Activated gamma-delta T cell (primary cell): ENCODE data around the gene PRDM12.

Experiments
- DNase-seq: peaks from one replicate; lab custom pipeline; 2025; lab: John Stamatoyannopoulos, UW
- total RNA-seq, 2 donors: gene quantifications; one replicate each; lab custom pipeline; 2026; lab: John Stamatoyannopoulos, UW

PRDM12 gene
- total RNA-seq, result 0.05 to 0.17 reads per million in 2 donors

DNA sequence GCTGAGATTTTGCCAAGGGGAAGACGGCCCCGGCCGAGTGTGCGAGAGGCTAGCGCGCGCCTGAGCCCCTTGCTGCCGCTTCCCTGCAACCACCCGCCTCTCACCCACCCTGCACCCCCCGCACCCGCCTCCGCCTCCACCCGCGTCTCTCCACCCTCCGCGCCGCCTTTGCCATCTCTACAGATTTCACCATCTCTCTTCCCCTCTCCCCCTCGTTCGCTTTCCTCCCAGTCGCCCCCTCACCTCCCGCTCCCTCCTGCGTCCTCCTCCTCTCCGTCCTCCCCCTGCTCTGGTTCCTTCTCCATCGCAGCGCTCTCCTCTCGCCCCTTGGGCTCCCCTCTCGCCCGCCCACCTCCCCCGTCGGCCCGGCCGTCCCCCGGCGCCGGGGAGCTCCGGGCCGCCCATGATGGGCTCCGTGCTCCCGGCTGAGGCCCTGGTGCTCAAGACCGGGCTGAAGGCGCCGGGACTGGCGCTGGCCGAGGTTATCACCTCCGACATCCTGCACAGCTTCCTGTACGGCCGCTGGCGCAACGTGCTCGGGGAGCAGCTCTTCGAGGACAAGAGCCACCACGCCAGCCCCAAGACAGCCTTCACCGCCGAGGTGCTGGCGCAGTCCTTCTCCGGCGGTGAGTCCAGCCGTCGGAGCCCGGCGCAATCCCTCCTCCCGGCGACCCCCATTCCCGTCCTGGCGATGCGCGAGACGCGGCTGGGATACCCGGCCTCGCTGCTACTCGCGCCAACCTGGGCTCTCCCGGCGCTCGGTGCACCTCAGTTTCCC, at the start of gene PRDM12:
PRDM12 (plus strand) TSS at position 344 of the 778 bp plus-strand sequence; CDS start at position 404, 60 bp downstream.
- DNase-seq, result no peak

DNA sequence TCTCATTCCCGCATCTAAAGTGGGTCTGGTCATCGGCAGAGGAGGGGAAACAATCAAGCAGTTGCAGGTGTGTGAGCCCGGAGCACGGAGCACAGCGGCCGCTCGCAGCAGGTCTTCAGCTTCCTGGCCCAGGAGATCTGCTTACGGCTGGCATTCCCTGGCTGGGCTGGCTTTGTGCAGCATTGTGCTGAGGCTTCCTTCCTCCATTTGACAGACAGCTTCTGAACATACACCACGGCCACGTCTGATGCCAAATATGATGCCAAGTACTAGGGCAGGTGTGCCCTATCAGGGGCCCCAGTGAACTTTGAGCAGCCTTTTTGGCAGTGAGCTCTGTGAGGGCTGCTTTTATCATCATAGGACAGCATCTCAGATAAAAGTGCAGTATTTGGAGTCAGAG, 47.9 kb upstream of the PRDM12 start:
- no peak for DNase-seq

DNA sequence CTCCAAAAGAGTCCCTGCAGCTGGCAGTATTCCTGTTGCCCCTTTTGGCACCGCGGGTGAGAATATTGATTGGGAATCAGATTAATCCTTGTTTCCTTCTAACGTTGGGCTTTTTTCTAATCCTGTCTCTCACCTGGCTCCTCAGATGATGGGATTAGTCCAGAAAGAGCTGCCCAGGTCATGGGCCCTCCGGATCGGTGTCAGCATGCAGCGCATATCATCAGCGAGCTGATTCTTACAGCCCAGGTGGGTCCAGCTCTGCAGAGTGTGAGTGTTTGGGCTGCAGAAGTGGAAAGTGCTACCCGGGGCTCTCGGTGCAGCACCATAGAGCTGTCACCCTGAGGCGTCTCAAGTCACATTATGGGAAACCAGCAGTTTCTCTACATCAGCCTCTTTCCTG, 40.9 kb upstream of the PRDM12 start:
- no peak for DNase-seq

DNA sequence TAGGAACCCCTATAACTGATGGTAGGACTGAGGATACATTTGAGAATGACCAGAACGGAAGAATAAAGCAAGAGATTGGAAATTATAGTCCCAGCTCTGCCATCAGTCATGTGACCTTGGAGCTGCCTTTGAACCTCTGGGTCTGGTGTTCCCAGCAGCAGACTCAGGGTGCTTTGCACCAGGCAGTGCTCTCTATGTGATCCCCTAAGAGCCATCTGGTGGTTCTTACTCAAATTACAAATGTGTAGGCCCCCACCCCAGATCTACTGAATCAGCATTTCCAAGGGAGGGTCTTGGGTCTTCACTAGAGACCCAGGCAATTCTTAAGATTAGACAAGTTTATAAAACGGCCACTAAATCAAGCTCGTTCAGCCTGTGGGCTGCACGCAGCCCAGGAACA, 40.2 kb upstream of the PRDM12 start:
- DNase-seq, result no peak

DNA sequence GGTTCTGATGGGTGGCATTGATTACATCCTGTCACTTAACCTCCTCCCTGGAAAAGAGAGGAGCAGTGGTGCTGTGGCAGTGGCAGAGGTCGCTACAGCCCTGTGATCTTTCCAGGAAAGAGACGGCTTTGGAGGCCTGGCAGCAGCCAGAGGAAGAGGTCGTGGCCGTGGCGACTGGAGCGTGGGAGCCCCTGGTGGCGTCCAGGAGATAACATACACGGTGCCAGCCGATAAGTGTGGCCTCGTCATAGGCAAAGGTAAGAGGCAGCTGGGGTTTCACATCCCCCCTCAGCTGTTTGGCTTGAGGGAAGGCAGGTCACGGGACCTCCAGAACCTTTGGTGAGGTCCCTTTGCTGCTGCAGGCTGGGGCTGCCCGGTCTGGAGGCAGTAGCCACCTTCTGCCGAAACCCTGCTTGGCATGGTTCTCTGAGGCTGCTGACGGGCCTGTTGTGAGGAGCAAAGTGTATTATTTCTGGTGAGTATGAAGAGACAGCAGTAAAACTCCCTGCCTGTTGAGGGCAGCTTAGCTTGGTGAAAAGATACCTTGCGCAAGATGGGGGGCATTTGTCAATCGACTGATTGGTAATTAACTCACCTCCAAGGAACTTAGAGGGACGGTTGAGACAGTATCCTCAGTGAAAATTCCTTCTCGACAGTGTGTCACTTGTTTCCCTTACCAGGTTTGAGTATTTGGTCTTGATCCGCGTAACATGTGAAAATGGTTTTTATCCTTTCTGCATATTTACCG, 38.0 kb upstream of the PRDM12 start:
- DNase-seq, result no peak

DNA sequence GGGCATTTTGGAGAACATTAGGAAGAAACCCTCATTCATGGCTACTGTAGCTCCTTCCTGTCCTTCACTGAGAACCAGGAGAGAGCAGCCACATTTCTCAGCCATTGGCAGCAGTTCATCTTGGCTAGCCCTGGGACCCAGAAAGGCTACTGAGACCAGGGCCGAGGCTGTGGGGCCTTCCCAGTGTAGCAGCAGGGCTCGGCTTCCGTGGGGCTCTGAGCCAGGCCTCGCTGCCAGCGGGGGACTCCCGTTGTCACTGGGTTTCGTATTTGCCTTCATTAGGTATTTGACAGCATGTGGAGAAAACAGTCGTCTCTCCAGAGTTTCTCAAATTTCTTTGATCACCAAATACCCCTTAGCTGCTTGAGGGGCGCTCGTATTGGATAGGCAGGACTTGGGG, 37.3 kb upstream of the PRDM12 start:
- DNase-seq, result no peak

DNA sequence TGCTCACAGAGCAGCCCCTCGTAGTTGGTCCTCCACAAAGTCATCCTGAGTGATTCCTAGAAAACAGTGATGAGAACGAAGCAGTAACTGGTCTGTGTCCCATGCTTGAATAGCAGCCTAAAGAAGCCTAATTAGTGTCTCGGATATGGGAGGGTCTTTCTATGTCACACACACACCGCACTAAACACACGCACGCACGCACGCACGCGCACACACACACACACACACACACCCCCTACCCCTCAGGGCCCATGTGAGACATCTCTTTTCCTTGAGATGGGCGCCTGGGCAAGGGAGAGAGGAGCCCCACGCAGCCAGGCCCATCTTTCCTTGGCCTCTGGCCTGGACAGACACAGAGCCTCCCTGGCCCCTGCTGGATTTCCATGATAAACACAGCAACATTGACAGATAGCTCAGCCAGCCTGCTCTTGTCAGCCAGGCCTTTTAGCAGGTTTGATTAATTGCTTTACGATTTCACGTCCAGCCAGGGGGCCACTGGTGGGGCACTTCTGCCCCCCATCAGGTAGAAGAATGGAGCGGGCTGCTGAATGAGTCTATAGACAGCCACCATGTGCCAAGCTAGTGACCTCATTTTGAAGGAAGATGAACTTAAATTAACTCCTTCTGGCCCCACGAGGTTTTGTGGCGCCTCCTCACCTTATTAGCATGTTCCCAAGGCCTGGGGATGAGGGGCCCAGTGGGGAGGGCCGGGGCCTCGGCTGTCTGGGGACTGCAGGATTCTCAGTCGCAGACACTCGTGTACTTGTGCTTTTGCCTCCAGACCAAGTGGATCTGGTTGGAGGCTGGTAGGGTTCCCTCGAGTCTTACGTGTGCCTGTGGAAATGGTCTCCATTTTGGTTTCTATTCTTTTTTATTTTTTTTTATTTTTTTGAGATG, 36.2 kb upstream of the PRDM12 start:
- DNase-seq, result no peak

DNA sequence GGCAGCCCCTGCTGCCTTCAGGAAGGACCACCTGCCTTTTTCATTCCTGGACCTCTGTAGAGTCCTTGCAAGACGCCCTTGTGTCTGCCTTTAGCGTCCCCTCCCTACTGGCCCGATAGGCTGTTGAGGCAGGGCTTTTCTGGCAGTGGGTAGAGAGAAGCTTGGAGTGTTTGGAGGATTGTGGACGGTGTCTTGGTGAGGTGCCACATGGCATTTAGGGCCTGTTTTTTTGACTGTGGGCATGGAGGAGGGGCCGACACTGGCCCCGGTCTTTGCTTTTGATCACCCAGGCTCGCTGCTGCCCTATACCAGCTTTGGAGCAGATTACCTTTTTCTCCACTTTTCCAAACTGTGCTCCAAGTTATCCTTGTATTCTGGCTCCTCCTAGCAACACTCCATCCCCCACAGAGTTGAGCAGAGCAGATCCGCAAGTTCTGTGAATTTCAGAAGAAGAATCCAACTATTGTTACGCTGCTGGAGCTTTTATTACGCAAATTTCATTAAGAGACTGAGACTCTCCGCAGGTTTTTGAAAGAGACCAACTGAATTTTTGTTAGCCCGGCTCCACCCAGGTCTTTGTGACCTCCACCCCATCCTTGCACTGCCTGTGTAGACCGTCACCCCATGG, 34.8 kb upstream of the PRDM12 start:
- no peak for DNase-seq

DNA sequence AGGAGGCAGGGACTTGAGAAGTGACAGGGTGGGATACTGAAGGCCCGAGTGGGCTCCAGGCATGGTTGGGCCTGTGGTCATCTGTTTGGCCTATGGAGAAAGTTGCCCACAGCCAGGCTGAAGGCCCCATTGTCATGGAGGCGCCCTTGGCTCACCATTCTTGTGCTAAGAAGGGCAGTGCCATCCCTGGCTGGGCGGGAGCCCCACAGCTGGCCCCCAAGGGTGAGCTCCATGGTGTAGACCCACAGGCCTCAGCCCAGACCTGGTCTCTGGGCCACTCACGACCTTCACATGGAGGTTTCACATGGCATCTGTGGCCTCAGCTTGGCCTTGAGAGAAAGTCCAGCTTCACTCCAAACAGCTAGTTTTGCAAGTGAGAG, 34.3 kb upstream of the PRDM12 start:
- DNase-seq, result no peak

DNA sequence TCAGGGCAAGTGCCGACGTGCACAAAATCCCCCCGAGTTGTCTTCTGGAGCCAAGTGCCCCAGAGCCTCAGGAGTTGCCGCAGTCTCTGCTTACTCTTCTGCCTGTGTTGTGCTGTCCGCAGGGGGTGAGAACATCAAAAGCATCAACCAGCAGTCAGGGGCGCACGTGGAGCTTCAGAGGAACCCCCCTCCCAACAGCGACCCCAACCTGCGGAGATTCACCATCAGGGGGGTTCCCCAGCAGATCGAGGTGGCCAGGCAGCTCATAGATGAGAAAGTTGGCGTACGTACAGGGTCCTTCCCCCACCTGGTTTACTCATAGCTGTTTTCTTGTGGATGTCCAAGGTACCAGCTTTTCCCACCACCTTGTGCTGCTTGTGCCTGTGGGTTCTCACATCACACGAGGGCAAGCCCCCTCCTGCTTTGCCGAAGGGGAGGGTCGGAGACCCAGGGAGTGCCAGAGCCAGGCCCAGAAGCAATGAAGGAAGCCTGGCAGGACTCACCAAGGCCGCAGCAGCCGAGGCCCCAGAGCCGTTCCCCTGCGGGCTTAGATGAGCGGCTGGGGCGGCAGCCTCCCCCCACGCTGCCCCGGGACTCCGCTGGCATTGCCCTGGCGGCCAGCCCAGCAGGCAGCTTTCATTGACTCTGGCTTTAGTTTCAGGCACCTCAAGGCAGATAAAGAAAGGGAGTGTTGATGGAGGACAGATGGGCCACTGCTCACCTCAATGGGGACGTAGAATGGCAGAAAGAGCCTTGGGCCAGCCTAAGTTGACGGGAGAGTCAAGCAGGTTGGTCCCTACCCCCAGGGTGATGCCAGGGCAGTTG, 33.7 kb upstream of the PRDM12 start:
- no peak for DNase-seq

DNA sequence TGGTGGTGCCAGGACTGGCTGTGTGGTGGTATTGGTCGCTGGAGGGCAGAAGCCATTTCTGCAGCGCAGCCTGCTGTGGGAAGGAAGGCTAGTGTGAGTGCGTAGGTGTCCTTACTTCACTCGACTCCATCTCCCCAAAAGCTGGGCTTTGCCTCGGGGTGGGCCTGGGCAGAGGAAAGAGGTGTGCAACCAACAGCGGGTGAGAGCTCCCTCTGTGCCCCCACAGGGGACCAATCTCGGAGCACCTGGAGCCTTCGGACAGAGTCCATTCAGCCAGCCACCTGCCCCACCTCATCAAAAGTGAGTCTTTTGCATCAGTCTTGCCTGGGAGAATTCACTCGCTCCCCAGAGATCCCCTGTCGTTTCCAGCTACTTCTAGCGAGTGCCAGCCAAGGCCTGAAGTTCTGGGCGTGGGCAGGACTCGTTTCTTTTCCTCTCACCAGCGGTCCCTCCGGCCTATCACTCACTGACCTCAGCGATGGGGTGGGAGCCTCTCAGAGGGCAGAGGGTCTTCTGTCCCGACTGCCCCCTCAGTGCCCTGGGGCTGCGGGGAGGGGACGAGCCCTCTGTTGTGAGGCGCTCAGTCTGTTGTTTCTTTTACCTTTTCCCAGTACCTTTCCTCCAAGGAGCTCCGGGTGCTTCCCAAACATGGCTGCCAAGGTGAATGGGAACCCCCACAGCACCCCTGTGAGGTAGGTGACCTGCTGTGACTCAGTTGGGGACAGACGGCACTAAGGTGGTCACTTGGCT, 32.9 kb upstream of the PRDM12 start:
- no peak for DNase-seq

DNA sequence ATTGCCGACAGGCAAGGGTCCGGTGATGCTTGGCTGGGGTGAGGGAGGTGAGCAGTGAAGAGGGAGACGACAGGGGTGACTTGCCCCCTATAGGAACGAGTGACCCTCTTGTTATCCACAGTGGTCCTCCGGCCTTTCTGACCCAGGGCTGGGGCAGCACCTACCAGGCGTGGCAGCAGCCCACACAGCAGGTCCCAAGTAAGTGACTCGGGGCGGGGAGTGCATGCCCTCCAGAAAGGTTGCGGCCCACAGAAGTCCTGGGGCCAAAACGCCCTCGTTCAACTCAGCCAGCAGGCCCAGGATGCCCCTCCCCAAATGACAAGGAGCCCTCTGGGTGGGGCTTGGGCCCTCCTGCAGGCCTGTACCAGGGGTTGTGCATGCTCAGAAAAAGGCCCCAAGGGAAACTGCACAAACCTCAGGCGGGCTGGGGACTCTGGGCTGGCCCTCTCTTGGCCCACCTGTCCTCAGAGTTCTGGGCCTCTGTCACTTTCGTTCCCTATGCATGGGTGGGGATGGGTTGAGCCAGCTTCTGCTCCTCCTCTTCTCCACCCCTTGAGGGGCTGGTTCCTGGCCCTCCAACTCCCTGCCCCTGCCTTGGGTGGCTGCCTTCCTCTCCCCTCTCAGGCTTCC, 32.2 kb upstream of the PRDM12 start:
- no peak for DNase-seq

DNA sequence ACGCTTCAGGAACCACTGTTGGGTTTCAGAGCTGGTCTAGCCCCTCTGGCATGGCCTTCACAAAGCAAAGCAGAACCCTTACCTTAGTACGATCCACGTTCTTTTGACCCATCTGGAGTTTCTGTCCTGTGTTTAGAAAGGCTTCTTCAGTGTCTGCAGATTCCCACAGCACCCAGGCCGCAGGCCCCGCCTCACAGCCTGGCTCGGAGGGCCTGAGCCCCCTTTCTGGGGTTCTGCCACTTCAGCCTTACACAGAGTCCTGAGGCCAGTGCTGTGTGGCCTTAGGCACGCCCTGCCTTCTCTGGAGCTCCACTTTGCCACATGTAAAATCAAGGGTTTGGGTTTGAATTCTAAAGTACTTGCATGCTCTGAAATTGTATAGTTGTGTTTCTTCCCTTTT, 31.6 kb upstream of the PRDM12 start:
- DNase-seq, result no peak

DNA sequence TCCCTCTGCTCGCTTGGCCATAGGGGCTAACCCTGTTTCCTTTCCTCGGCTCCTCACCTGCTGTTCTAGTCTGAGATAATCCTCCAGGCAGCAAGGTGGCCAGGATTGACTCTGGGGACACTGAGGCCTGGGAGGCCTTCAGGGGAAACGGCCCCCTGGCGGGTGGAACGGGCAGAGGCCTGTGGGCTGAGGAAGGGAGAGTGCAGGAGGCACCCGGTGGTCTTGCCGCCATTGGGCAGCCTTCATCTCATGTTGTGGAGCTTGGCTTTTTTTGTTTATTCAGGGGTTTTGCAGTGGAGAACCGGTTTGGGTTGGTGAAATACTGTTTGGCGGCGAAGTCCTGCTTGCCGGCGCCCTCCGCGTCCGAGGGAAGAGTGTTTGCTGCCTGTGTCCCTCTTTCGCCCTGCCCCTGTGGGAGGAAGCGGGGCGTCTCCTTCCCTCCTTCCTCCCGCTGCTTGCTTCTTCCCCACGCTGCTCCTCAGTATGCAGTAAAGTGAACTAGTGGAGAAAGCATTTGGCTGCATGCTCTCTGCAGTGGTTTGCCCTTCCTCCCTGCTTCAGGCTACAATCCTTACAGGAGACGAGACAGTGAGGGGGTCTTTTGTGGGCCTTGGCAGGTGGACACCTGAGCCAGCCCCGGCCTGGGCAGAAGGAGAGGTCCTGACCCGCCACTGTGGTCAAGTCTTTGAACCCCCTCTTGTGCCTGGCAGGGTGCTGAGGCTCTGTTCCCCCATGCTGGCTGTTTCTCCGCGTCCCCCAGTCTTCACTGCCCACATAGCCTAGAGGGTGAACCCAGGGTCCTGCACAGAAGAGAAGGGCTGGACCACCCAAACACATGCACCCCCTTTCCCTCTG, 30.8 kb upstream of the PRDM12 start:
- no peak for DNase-seq

DNA sequence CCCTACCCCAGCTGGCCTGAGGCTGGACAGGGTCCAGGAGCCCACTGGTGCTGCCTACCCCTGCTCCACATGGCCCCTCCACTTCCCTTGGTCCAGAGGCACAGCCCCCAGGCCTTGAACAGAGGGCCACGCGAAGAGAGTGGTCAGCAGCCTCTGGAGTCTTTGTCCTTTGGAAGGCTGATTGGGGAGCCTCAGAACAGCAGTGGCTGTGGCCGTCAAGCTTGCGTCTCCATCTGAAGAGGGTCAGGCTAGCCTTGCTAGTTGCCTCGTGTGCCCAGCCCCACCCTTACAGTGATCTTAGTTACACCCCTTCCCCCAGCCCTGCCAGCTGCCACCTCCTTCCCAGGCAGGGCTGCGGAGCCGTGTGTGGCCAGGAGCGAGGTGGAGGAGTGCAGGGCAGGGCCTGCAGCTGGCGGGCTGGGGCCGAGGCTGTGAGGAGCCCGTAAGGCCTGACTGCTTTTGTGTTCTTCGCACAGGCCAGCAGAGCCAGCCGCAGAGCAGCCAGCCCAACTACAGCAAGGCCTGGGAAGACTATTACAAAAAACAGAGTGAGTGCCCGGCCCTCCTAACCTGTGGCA, 30.1 kb upstream of the PRDM12 start:
- DNase-seq, result no peak

DNA sequence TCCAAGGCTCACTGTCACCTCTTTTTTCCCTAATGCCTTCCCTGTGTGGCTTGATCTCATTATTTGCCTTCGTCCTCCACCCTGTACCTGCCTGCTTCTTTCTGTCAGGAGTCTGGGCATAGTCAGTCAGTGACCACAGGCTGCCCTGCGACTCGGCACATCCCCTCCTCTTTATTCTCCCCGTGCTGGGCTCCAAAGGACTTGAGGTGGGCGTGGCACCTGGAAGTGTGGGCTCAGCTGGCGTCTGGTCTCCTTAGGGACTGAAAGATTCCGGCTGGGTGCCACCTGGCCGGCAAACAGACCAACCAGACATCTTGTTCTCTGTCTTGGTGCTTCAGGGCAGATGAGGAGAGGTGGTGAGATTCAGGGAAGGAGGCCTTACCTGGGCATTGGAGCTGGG, 29.6 kb upstream of the PRDM12 start:
- no peak for DNase-seq

DNA sequence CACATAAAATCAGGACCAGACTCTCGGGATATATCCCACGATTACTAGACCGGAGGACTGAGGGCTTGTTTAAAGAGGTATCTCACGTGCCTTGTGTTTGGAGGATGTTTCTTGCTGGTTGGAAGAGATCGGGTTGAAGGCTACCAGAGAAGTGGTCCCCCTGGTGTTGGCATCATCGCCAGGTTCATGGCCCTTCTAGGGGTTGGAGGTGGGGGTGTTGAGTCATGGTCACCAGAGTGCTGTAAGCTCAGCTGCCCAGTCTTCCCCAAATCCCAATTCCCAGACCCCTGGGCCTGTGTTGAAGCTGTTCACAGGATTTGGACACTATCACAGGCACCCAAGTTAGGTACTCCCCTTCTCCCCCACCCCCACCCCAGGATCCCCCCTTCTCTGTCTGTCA, 29.1 kb upstream of the PRDM12 start:
- no peak for DNase-seq
